Measurements from ENCODE around the gene PRICKLE4. TPM values are rescaled to one million over a fixed set of nuclear protein-coding genes. Genes with fewer than 3 reads are reported as not detected.

The PRICKLE4 gene
- total RNA-seq, 1 donor from 2014 or later, result 2.8 TPM

GRCh38 chr6:41733707-41734665 lies 46.6 kb upstream of the PRICKLE4 start:
- no peaks in the 10 kb centered on the region for H3K36me3 Mint-ChIP-seq
- TF ChIP-seq, protein P1, sequence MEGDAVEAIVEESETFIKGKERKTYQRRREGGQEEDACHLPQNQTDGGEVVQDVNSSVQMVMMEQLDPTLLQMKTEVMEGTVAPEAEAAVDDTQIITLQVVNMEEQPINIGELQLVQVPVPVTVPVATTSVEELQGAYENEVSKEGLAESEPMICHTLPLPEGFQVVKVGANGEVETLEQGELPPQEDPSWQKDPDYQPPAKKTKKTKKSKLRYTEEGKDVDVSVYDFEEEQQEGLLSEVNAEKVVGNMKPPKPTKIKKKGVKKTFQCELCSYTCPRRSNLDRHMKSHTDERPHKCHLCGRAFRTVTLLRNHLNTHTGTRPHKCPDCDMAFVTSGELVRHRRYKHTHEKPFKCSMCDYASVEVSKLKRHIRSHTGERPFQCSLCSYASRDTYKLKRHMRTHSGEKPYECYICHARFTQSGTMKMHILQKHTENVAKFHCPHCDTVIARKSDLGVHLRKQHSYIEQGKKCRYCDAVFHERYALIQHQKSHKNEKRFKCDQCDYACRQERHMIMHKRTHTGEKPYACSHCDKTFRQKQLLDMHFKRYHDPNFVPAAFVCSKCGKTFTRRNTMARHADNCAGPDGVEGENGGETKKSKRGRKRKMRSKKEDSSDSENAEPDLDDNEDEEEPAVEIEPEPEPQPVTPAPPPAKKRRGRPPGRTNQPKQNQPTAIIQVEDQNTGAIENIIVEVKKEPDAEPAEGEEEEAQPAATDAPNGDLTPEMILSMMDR (conservative IDR thresholded peaks at IDR 0.05), result no peak
- no peaks in the 10 kb centered on the region for H3K4me1 Mint-ChIP-seq (ENCODE audit: unreplicated experiment)
- peaks cover 23% of the 10 kb centered on the region for H3K27me3 Mint-ChIP-seq
- peak overlapping the region; percentile 89 for H3K4me3 Mint-ChIP-seq
- peak overlapping the region; percentile 58 for H3K27ac Mint-ChIP-seq
- no peak for DNase-seq (ENCODE audit: extremely low spot score, unreplicated experiment)
- H3K9me3 Mint-ChIP-seq, result no peaks in the 10 kb centered on the region

- H3K4me3 Mint-ChIP-seq, result peak overlapping the region; percentile 85
- TF ChIP-seq, protein P1 (conservative IDR thresholded peaks at IDR 0.05), result no peak
- DNase-seq (ENCODE audit: extremely low spot score, unreplicated experiment), result no peak
- peaks cover 23% of the 10 kb centered on the region for H3K27me3 Mint-ChIP-seq
- H3K27ac Mint-ChIP-seq, result no peak overlapping the region
- no peaks in the 10 kb centered on the region for H3K9me3 Mint-ChIP-seq
- no peaks in the 10 kb centered on the region for H3K36me3 Mint-ChIP-seq
- H3K4me1 Mint-ChIP-seq (ENCODE audit: unreplicated experiment), result no peaks in the 10 kb centered on the region
These were observed 45.7 kb upstream of the PRICKLE4 start for GRCh38 chr6:41734666-41735426.

DNA sequence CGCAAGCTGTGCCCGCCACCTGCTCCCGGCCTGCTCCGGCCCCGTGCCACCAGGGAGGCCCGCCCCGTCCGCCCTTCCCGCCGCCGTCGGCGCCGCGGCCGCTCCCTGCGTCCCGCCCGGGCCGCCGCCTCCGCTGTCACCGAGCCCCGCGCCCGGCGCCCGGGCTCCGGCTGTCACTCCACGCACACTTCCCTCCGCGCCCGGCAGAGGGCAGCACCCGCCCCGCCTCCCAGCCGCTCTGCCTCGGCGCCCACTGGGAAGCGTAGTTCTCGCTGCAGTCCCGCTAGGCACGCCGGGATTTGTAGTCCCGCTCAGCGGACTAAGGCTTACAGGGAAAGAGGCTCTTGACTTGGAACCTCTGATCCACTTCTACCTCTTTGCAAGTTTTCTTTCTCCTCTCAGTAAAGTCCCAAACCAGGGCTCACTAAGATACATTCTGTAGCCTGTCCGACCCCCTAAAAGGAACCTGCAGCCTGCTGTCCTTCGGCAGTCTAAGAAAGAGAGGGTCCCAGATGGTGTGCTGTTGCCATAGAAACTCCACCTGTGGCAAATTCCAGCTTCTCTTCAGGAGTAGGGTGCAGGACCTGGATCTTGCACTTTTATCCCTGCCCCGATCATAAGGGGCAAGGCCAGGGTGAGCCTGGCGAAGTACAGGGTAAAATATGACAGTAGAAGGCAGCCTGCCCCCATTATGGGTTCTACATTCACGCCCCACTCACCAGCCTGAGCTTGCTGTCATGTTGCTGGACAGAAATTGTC lies 45.0 kb upstream of the PRICKLE4 start, which contains the start of gene TFEB:
Gene TFEB, minus strand, starts transcription at position 182 of the 759 bp plus-strand sequence. CDS start 44,395 bp downstream, outside the sequence.
- Mint-ChIP-seq H3K4me3 (peak within 1 kb of the TSS; percentile 85), H3K4me1 (ENCODE audit: unreplicated experiment) (no peaks in the 10 kb centered on the region), H3K9me3 (no peaks in the 10 kb centered on the region), H3K27ac (peak within 1 kb of the TSS; percentile 43), H3K36me3 (no peaks in the 10 kb centered on the region), H3K27me3 (peaks cover 18% of the 10 kb centered on the region)
- DNase-seq (ENCODE audit: extremely low spot score, unreplicated experiment), result peak; percentile 96
- TF ChIP-seq, protein P1 (conservative IDR thresholded peaks at IDR 0.05), result peak; percentile 93

DNA sequence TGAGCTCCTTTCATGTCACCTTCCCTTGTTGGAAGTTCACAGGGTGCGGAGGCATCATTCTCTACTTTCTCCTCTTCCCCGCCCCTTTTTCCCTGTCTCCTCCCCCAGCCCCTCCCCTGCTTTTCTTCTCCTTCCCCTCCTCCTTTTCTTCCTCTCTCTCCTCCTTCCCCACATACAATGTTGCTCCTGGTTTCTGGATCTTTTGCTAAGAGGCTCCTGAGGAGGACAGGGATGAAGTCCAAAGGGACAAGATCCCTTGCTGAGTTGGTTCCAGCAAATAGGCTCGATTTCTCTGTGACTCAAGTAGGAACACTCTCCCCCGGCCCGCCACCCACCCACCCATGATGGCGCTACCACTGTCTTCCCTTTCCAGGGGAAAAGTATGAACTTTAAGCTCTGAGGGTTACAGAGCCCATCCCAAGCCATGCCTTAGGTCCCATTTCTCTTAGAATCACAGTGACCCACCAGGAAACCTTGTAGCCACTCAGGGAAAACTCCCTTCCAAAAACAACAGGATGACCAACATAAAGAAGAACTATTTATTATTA lies 44.3 kb upstream of the PRICKLE4 start:
- H3K9me3 Mint-ChIP-seq, result no peaks in the 10 kb centered on the region
- no peaks in the 10 kb centered on the region for H3K36me3 Mint-ChIP-seq
- DNase-seq (ENCODE audit: extremely low spot score, unreplicated experiment), result no peak
- no peak overlapping the region for H3K27ac Mint-ChIP-seq
- no peaks in the 10 kb centered on the region for H3K4me1 Mint-ChIP-seq (ENCODE audit: unreplicated experiment)
- peak overlapping the region; percentile 85 for H3K4me3 Mint-ChIP-seq
- TF ChIP-seq, protein P1 (conservative IDR thresholded peaks at IDR 0.05), result no peak
- H3K27me3 Mint-ChIP-seq, result peaks cover 13% of the 10 kb centered on the region

All from type B pancreatic cell (in vitro differentiated cells).